Peyer's patch (tissue), 4 donors: Measurements from ENCODE around the gene DCLK1. TPM values are rescaled to one million over a fixed set of nuclear protein-coding genes. Genes with fewer than 3 reads are reported as not detected.

ENCODE experiments used
- DNase-seq, 3 donors: peaks; one replicate each; pipeline ENCODE4 v3.0.0-alpha.2; 2017 to 2019
- H3K27ac ChIP-seq, 4 donors: fragments of 200-600 bp; sonication (generic); one replicate each; pipeline ENCODE4 v1.5.1; 2016 to 2019
- H3K27me3 ChIP-seq, 2 donors: fragments of 200-600 bp; sonication (generic); one replicate each; pipeline ENCODE4 v1.5.1; 2019
- H3K36me3 ChIP-seq, 3 donors: fragments of 200-600 bp; sonication (generic); one replicate each; pipeline ENCODE4 v1.5.1; 2016 to 2019
- H3K4me1 ChIP-seq, 4 donors: fragments of 200-600 bp; sonication (generic); one replicate each; pipeline ENCODE4 v1.5.1; 2016 to 2019
- H3K4me3 ChIP-seq, 4 donors: fragments of 200-600 bp; sonication (generic); 1 replicate in 3 of 4; 2 replicates in 1 of 4; pipeline ENCODE4 v1.5.1; 2016 to 2019; ENCODE audit warnings: mild to moderate bottlenecking in 1 of 4
- H3K9me3 ChIP-seq, 4 donors: fragments of 200-600 bp; sonication (generic); one replicate each; pipeline ENCODE4 v1.5.1; 2016 to 2019; ENCODE audit warnings: mild to moderate bottlenecking in 1 of 4
- POLR2A ChIP-seq, 2 donors: fragments of 450-650 bp; IDR thresholded peaks; one replicate each; pipeline ENCODE4 v1.5.1; 2017; ENCODE audit warnings: antibody characterized with exemption in 2 of 2, mild to moderate bottlenecking in 2 of 2, moderate library complexity in 2 of 2
- total RNA-seq, 4 donors: library from RNA; depleted of rRNA; stranded (reverse); fragments of >200 nt; gene quantifications; one replicate each; pipeline ENCODE4 v1.1.0, GENCODE V29; 2016
- TF ChIP-seq, protein P1 (sequence below), 6 experiments: fragments of 450-650 bp in 4 of 6; fragments of 200-600 bp in 2 of 6; sonication (generic) in 1 of 6; IDR thresholded peaks; one replicate each; pipeline ENCODE4 v1.5.1; 2017 to 2019; ENCODE audit warnings: antibody characterized with exemption in 6 of 6, mild to moderate bottlenecking in 3 of 6, moderate library complexity in 1 of 6

The DCLK1 gene
- total RNA-seq, 4 donors from 2014 or later: 3.7 to 23.1 (median 9.1) TPM

DNA sequence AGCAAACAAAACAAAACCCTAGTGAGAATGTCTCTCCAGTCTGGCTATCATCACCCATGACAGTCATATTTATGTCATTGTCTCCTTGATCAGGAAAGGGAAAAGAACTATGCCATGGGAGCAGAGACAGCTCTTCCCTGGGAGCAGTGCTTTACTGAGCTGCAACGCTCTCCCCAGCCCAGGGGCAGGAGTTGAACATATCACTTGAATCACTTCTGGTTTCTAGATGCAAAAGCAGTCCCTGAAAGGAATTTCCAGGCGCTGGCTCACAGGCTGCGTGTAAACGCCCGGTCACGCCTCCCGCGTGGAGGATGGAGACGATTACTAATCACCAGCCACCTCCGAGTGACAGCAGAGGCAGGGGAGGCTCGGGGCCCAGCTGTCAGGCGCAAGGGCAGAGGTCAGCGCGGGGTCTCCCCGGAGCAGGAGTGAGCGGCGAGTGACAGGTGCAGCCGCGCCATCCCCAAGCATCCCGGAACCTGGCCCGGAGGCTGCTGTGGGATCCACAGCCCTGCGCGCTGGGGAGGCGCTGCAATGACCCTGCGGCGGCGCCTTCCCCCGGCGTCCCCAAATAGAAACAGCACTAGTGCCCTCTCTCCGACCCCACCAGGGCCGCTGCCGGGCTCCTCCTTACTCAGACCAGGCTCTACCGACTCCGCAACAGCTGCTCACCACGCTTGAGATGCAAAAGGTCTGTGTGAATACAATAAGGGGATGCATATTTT, 23.5 kb upstream of the DCLK1 start:
- H3K4me1 ChIP-seq: no peaks in the 10 kb centered on the region

DNA sequence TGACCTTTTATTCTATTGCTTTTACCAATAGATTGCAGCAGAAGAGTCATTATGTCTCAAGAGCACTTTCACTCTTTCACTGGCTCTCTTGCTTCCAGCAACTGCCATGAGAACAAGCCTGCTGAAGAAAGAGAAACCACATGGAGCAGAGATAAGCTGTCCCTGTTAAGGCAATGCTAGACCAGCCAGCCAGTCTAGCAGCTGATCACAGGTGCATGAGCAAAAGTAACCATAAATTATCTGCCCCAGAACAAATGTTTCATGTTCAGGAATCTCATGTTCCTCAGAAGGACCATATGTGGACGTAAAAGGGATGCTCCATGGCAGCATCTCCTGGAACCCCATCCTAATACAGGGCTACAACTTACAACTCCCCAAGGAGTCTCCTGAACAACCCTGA, 20.4 kb upstream of the DCLK1 start:
- TF ChIP-seq POLR2A (IDR thresholded peaks at IDR 0.05): no peak
- TF ChIP-seq, protein P1, sequence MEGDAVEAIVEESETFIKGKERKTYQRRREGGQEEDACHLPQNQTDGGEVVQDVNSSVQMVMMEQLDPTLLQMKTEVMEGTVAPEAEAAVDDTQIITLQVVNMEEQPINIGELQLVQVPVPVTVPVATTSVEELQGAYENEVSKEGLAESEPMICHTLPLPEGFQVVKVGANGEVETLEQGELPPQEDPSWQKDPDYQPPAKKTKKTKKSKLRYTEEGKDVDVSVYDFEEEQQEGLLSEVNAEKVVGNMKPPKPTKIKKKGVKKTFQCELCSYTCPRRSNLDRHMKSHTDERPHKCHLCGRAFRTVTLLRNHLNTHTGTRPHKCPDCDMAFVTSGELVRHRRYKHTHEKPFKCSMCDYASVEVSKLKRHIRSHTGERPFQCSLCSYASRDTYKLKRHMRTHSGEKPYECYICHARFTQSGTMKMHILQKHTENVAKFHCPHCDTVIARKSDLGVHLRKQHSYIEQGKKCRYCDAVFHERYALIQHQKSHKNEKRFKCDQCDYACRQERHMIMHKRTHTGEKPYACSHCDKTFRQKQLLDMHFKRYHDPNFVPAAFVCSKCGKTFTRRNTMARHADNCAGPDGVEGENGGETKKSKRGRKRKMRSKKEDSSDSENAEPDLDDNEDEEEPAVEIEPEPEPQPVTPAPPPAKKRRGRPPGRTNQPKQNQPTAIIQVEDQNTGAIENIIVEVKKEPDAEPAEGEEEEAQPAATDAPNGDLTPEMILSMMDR (IDR thresholded peaks at IDR 0.05): no peak
- Histone ChIP-seq H3K4me1 (no peaks in the 10 kb centered on the region), H3K9me3 (no peaks in the 10 kb centered on the region), H3K4me3 (no peak overlapping the region), H3K27me3 (no peaks in the 10 kb centered on the region), H3K36me3 (no peaks in the 10 kb centered on the region), H3K27ac (no peak overlapping the region)
- DNase-seq: no peak

More for the DNA sequence above, 23.5 kb upstream of the DCLK1 start:
- no peak for TF ChIP-seq POLR2A (IDR thresholded peaks at IDR 0.05)
- TF ChIP-seq, protein P1 (IDR thresholded peaks at IDR 0.05): no peak
- peak in 1 of 3 donors; percentile 46 for DNase-seq
- Histone ChIP-seq H3K27me3 (no peaks in the 10 kb centered on the region), H3K27ac (no peak overlapping the region), H3K9me3 (no peaks in the 10 kb centered on the region), H3K36me3 (no peaks in the 10 kb centered on the region), H3K4me3 (peak overlapping the region in 1 of 4 donors; percentile 19)

DNA sequence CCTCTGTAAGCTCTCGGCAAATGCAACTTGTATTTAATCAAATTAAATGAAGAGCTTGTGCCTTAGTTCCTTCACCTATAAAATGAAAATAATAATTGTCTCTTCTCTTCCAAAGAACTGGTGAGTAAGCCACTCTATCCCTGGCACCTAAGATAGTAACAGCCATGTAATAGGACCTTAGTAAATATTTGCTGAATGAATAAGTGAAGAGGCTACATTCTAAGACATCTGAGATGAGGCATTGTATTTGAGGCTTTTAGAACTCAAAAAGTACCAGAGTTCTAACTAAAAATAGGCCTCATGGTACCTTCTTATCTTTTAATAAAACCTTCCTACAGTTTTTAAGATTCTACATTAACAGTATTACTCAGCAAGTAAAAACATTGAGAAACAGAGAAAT, 17.3 kb upstream of the DCLK1 start:
- DNase-seq: no peak
- H3K4me1 ChIP-seq: no peaks in the 10 kb centered on the region
- H3K27me3 ChIP-seq: no peaks in the 10 kb centered on the region
- H3K36me3 ChIP-seq: no peaks in the 10 kb centered on the region
- H3K27ac ChIP-seq: no peak overlapping the region
- no peak overlapping the region for H3K4me3 ChIP-seq
- peaks cover 0 to 5% (median 0%) of the 10 kb centered on the region in 4 donors for H3K9me3 ChIP-seq
- no peak for TF ChIP-seq POLR2A (IDR thresholded peaks at IDR 0.05)
- TF ChIP-seq, protein P1 (IDR thresholded peaks at IDR 0.05): no peak

DNA sequence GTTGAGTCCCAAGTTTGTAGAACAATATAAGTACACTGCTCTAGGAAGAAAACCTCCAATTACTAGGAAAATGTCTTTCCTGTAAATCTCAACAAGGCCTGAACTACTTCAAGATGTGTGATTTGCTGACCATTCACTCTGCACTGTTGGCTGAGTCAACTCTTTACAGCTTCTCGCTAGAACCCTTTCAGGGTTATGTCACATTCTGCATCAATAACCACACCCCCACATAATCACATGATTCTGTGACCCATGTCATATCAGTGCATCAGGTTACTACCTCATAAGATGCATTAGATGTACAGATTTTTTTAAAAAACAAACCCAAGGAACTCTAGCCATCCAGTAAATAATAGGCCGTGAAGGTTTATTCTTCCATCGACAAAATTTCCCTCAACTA, 16.1 kb upstream of the DCLK1 start:
- no peaks in the 10 kb centered on the region for H3K27me3 ChIP-seq
- no peak for TF ChIP-seq POLR2A (IDR thresholded peaks at IDR 0.05)
- TF ChIP-seq, protein P1 (IDR thresholded peaks at IDR 0.05): no peak
- H3K27ac ChIP-seq: no peak overlapping the region
- H3K9me3 ChIP-seq: peaks cover 0 to 5% (median 0%) of the 10 kb centered on the region in 4 donors
- no peaks in the 10 kb centered on the region for H3K4me1 ChIP-seq
- H3K4me3 ChIP-seq: no peak overlapping the region
- H3K36me3 ChIP-seq: no peaks in the 10 kb centered on the region
- no peak for DNase-seq

DNA sequence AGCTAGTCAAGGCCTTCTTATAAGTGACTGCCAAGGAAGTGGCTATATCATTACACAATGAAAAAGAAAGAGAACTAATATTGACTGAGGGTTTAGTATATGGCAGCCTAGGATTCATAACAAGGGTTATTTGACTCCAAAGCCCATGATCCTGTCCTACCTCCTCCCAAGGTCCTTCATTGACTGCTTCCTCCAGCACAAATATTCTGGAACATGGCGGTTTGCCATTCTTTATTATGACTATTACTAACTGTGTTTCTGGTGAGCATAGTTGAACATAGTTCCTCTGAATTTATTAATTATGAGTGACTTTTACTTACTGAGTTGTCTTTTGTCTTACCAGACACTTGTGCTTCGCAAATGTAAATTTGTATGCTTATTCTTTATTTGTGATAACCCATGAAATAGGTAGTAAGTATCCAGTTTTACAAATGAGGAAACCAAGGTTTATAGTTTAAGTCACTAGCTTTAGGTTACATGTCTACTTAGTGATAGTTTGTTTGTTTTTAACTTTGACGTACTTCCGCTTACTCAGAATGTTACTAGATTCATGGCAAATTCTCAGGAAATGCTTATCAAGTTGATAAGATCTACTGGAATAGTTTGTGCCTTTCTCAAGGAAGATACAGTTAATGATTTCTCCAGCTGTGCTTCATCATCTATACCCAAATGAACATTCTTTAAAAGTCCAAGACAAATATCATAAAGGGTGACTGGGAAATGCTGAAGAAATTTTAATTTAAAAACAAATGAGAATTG, 15.5 kb upstream of the DCLK1 start:
- TF ChIP-seq POLR2A (IDR thresholded peaks at IDR 0.05): no peak
- TF ChIP-seq, protein P1 (IDR thresholded peaks at IDR 0.05): no peak
- H3K27ac ChIP-seq: no peak overlapping the region
- no peaks in the 10 kb centered on the region for H3K36me3 ChIP-seq
- no peaks in the 10 kb centered on the region for H3K27me3 ChIP-seq
- no peaks in the 10 kb centered on the region for H3K4me1 ChIP-seq
- no peak for DNase-seq
- H3K4me3 ChIP-seq: no peak overlapping the region
- H3K9me3 ChIP-seq: peaks cover 0 to 5% (median 0%) of the 10 kb centered on the region in 4 donors
